Small intestine (tissue), 7 donors: ENCODE results near the gene MAPK11. TPM values are rescaled to one million over a fixed set of nuclear protein-coding genes. Genes with fewer than 3 reads are reported as not detected.

Source experiments
- DNase-seq, 2 donors: peaks; one replicate each; pipeline versions ENCODE4 v3.0.0 to v3.0.0-alpha.2; 2013
- FAIRE-seq: peaks from 2 replicates; lab custom pipeline; 2012; peaks lifted over from hg19 to GRCh38; lab: Jason Lieb, UNC
- H3K27ac ChIP-seq, 3 donors: one replicate each; pipeline ENCODE4 v1.5.1; 2013; ENCODE audit warnings: low read length in 2 of 3, mild to moderate bottlenecking in 2 of 3, control low read depth in 1 of 3, inconsistent platforms in 1 of 3, low read depth in 1 of 3, moderate library complexity in 1 of 3
- H3K27me3 ChIP-seq, 3 donors: one replicate each; pipeline ENCODE4 v1.6.1; 2013; ENCODE audit warnings: low read length in 3 of 3, inconsistent platforms in 1 of 3; ENCODE audit not compliant: control insufficient read depth in 3 of 3, insufficient read depth in 3 of 3
- H3K36me3 ChIP-seq, 3 donors: one replicate each; pipeline ENCODE4 v1.6.1; 2013; ENCODE audit warnings: low read length in 3 of 3, inconsistent platforms in 1 of 3, low read depth in 1 of 3, mild to moderate bottlenecking in 1 of 3, moderate library complexity in 1 of 3; ENCODE audit not compliant: control insufficient read depth in 3 of 3, insufficient read depth in 2 of 3
- H3K4me1 ChIP-seq, 3 donors: one replicate each; pipeline ENCODE4 v1.6.1; 2013; ENCODE audit warnings: low read length in 2 of 3, inconsistent platforms in 1 of 3, low read depth in 1 of 3, mild to moderate bottlenecking in 1 of 3, moderate library complexity in 1 of 3; ENCODE audit not compliant: control insufficient read depth in 3 of 3, insufficient read depth in 2 of 3
- H3K4me3 ChIP-seq, 3 donors: one replicate each; pipeline ENCODE4 v1.5.1; 2013; ENCODE audit warnings: low read length in 3 of 3, control low read depth in 1 of 3, inconsistent platforms in 1 of 3, low read depth in 1 of 3, mild to moderate bottlenecking in 1 of 3, moderate library complexity in 1 of 3
- H3K9me3 ChIP-seq, 2 donors: one replicate each; pipeline ENCODE4 v1.6.1; 2013; ENCODE audit warnings: low read depth in 1 of 2, low read length in 1 of 2; ENCODE audit not compliant: control insufficient read depth in 2 of 2, insufficient read depth in 1 of 2
- WGBS, 3 donors: extraction: QIAGEN DNeasy Blood & Tissue Kit; methylation state at CpG; one replicate each; pipeline ENCODE4 v1.1.7; 2013; 5-methylcytosine and 5-hydroxymethylcytosine counted together
- polyA plus RNA-seq, 4 donors: library from polyadenylated mRNA; stranded (reverse) in 3 of 4; unstranded in 1 of 4; fragments of 200-250 nt in 3 of 4; fragments of 120-200 nt in 1 of 4; gene quantifications; one replicate each; pipeline versions ENCODE4 v1.2.1 to v1.2.3, GENCODE V29; 2013
- donor health status: healthy with polysubstance abuse.
- donor health status: control.
- donor health status: control.
- donor health status: Bipolar disorder and iron deficiency.
- donor health status: healthy.

MAPK11 gene
- polyA plus RNA-seq, 4 donors, result 2.2 to 7.9 (median 2.4) TPM; not detected in 1

GRCh38 chr22:50310949-50311444 lies 40.8 kb upstream of the MAPK11 start:
- peaks cover 0 to 23% (median 0%) of the 10 kb centered on the region in 3 donors for H3K4me1 ChIP-seq
- WGBS, 3 donors, result 85 to 90% (median 88%) methylated on average over 16 of the region's 16 CpGs
- DNase-seq, result no peak
- no peaks in the 10 kb centered on the region for H3K9me3 ChIP-seq
- H3K27ac ChIP-seq, result no peak overlapping the region
- H3K4me3 ChIP-seq, result no peak overlapping the region
- H3K36me3 ChIP-seq, result peaks cover 0 to 18% (median 0%) of the 10 kb centered on the region in 3 donors
- H3K27me3 ChIP-seq, result no peaks in the 10 kb centered on the region
- FAIRE-seq, result no peak

- Histone ChIP-seq H3K36me3 (peaks cover 0 to 25% (median 0%) of the 10 kb centered on the region in 3 donors), H3K27ac (no peak overlapping the region), H3K27me3 (no peaks in the 10 kb centered on the region), H3K4me1 (peaks cover 0 to 31% (median 5%) of the 10 kb centered on the region in 3 donors), H3K4me3 (no peak overlapping the region), H3K9me3 (no peaks in the 10 kb centered on the region)
- WGBS, 3 donors, result 82 to 92% (median 86%) methylated on average over 19 to 21 of the region's 21 CpGs
- FAIRE-seq (no peak), DNase-seq (no peak)
These were observed 40.0 kb upstream of the MAPK11 start for GRCh38 chr22:50310031-50310722.

GRCh38 chr22:50309601-50309991 lies 39.4 kb upstream of the MAPK11 start:
- Histone ChIP-seq H3K4me3 (no peak overlapping the region), H3K27ac (peak overlapping the region in 1 of 3 donors; percentile 74), H3K4me1 (peaks cover 2 to 37% (median 10%) of the 10 kb centered on the region in 3 donors), H3K27me3 (no peaks in the 10 kb centered on the region), H3K36me3 (peaks cover 0 to 31% (median 0%) of the 10 kb centered on the region in 3 donors), H3K9me3 (no peaks in the 10 kb centered on the region)
- DNase-seq, result no peak
- 75 to 79% (median 78%) methylated on average over 6 to 7 of the region's 7 CpGs for WGBS, 3 donors
- no peak for FAIRE-seq

- no peak for FAIRE-seq
These were observed 38.9 kb upstream of the MAPK11 start for GRCh38 chr22:50308986-50309600.

GRCh38 chr22:50308597-50308935 lies 38.4 kb upstream of the MAPK11 start:
- Histone ChIP-seq H3K4me3 (no peak overlapping the region), H3K27ac (peak overlapping the region; percentile 54 to 74 (median 69)), H3K36me3 (peaks cover 0 to 39% (median 0%) of the 10 kb centered on the region in 3 donors), H3K27me3 (no peaks in the 10 kb centered on the region), H3K9me3 (no peaks in the 10 kb centered on the region), H3K4me1 (peaks cover 2 to 43% (median 20%) of the 10 kb centered on the region in 3 donors)
- DNase-seq (peak in 1 of 2 donors; percentile 42), FAIRE-seq (no peak)
- WGBS, 3 donors, result 36 to 71% (median 71%) methylated on average over 6 to 7 of the region's 7 CpGs

More at GRCh38 chr22:50308986-50309600, 38.9 kb upstream of the MAPK11 start:
- Histone ChIP-seq H3K4me3 (no peak overlapping the region), H3K4me1 (peaks cover 2 to 40% (median 15%) of the 10 kb centered on the region in 3 donors), H3K36me3 (peaks cover 0 to 34% (median 0%) of the 10 kb centered on the region in 3 donors), H3K9me3 (no peaks in the 10 kb centered on the region), H3K27ac (peak overlapping the region in 2 of 3 donors; percentile 69 to 74), H3K27me3 (no peaks in the 10 kb centered on the region)
- 57 to 80% (median 71%) methylated on average over 9 of the region's 9 CpGs for WGBS, 3 donors
- no peak for DNase-seq

- Histone ChIP-seq H3K9me3 (no peaks in the 10 kb centered on the region), H3K27ac (peak overlapping the region; percentile 54 to 74 (median 64)), H3K4me1 (peaks cover 2 to 48% (median 24%) of the 10 kb centered on the region in 3 donors), H3K36me3 (peaks cover 0 to 42% (median 0%) of the 10 kb centered on the region in 3 donors), H3K4me3 (peak overlapping the region in 1 of 3 donors; percentile 18), H3K27me3 (no peaks in the 10 kb centered on the region)
- FAIRE-seq (no peak), DNase-seq (no peak)
- WGBS, 3 donors, result 39 to 48% (median 43%) methylated on average over 13 to 19 of the region's 19 CpGs
These were observed 37.9 kb upstream of the MAPK11 start for GRCh38 chr22:50307890-50308596.

GRCh38 chr22:50306753-50307749 lies 36.9 kb upstream of the MAPK11 start, which contains the start of gene PLXNB2:
TSS of gene PLXNB2 (minus strand) at chr22:50307646. CDS start at chr22:50290584, 17,062 bp downstream.
- H3K4me1 ChIP-seq, result peaks cover 2 to 58% (median 30%) of the 10 kb centered on the region in 3 donors
- 0 to 1% (median 1%) methylated on average over 36 to 104 of the region's 105 CpGs for WGBS, 3 donors
- no peak for FAIRE-seq

More at GRCh38 chr22:50306753-50307749, 36.9 kb upstream of the MAPK11 start, which contains the start of gene PLXNB2:
- DNase-seq, result peak; percentile 77 to 89
- Histone ChIP-seq H3K27ac (peak within 1 kb of the TSS; percentile 65 to 93 (median 85)), H3K27me3 (no peaks in the 10 kb centered on the region), H3K4me3 (peak within 1 kb of the TSS; percentile 89 to 97 (median 90)), H3K36me3 (peaks cover 0 to 46% (median 0%) of the 10 kb centered on the region in 3 donors), H3K9me3 (no peaks in the 10 kb centered on the region)
